DND-41 (cell line): ENCODE results near the gene THSD4.

Source experiments
- ATAC-seq: fragments of 200-7000 bp; cut with Tn5 transposase; 3 replicates; pipeline ENCODE4 v1.9.1; 2021; ENCODE audit warnings: low read depth; ENCODE audit not compliant: insufficient read depth
- DNase-seq: peaks from one replicate; pipeline ENCODE4 v3.0.0-alpha.2; 2020
- H2AFZ ChIP-seq: 2 replicates; pipeline ENCODE4 v1.6.0; 2012; ENCODE audit warnings: low read depth, low read length
- H3K27ac ChIP-seq: 2 replicates; pipeline ENCODE4 v1.5.1; 2012; ENCODE audit warnings: low read length, inconsistent platforms
- H3K27me3 ChIP-seq: fragments of 200-600 bp; sonication (generic); 2 replicates; pipeline ENCODE4 v1.6.0; 2012; ENCODE audit warnings: low read length, mild to moderate bottlenecking, inconsistent platforms; ENCODE audit not compliant: insufficient read depth, poor library complexity
- H3K36me3 ChIP-seq: 2 replicates; pipeline ENCODE4 v1.5.1; 2012; ENCODE audit warnings: low read length, inconsistent platforms; ENCODE audit not compliant: insufficient read depth
- H3K4me1 ChIP-seq: 2 replicates; pipeline ENCODE4 v1.5.1; 2012; ENCODE audit warnings: mild to moderate bottlenecking, low read length; ENCODE audit not compliant: insufficient read depth
- H3K4me2 ChIP-seq: 2 replicates; pipeline ENCODE4 v1.6.0; 2012; ENCODE audit warnings: mild to moderate bottlenecking, moderate library complexity, low read length, inconsistent platforms; ENCODE audit not compliant: insufficient read depth
- H3K4me3 ChIP-seq, 2 experiments: fragments of 200-600 bp in 1 of 2; shearing (Covaris generic) in 1 of 2; 2 replicates each; pipeline ENCODE4 v1.5.1; 2012 to 2016; ENCODE audit warnings: inconsistent platforms in 2 of 2, low read length in 2 of 2, mild to moderate bottlenecking in 2 of 2, low read depth in 1 of 2, moderate library complexity in 1 of 2
- H3K79me2 ChIP-seq: 2 replicates; pipeline ENCODE4 v1.6.0; 2012; ENCODE audit warnings: low read length, inconsistent platforms; ENCODE audit not compliant: insufficient read depth
- H3K9ac ChIP-seq: 2 replicates; pipeline ENCODE4 v1.6.0; 2012; ENCODE audit warnings: low read depth, mild to moderate bottlenecking, inconsistent platforms, low read length, moderate library complexity
- H3K9me3 ChIP-seq: 2 replicates; pipeline ENCODE4 v1.5.1; 2012; ENCODE audit warnings: low read length, moderate library complexity, mild to moderate bottlenecking, inconsistent platforms; ENCODE audit not compliant: insufficient read depth, severe bottlenecking
- H4K20me1 ChIP-seq: 2 replicates; pipeline ENCODE4 v1.6.0; 2012; ENCODE audit warnings: low read length; ENCODE audit not compliant: insufficient read depth
- CTCF ChIP-seq: IDR thresholded peaks from 2 replicates; pipeline ENCODE4 v1.5.1; 2012; ENCODE audit warnings: borderline replicate concordance, low read length, moderate library complexity, mild to moderate bottlenecking; ENCODE audit not compliant: poor library complexity, severe bottlenecking; ENCODE audit errors: extremely low read depth
- EZH2 ChIP-seq: IDR thresholded peaks from 3 replicates; pipeline ENCODE4 v1.6.1; 2012; ENCODE audit warnings: borderline replicate concordance, low read depth, mild to moderate bottlenecking, moderate library complexity, low read length, inconsistent platforms; ENCODE audit not compliant: severe bottlenecking

The THSD4 gene

GRCh38 chr15:71357967-71358366, 242.7 kb downstream of the THSD4 start:
- TF ChIP-seq CTCF (no peak), EZH2 (no peak)
- Histone ChIP-seq H3K4me2 (no peak overlapping the region), H3K4me3 (no peak overlapping the region), H3K9me3 (no peaks in the 10 kb centered on the region), H2AFZ (no peak overlapping the region), H3K9ac (no peak overlapping the region), H3K4me1 (no peaks in the 10 kb centered on the region), H4K20me1 (no peaks in the 10 kb centered on the region), H3K27ac (no peak overlapping the region), H3K79me2 (no peaks in the 10 kb centered on the region), H3K27me3 (no peaks in the 10 kb centered on the region), H3K36me3 (no peaks in the 10 kb centered on the region)
- ATAC-seq (no peak), DNase-seq (no peak)

GRCh38 chr15:71359246-71359645, 244.0 kb downstream of the THSD4 start:
- H2AFZ ChIP-seq = no peak overlapping the region
- no peaks in the 10 kb centered on the region for H4K20me1 ChIP-seq
- H3K4me3 ChIP-seq = no peak overlapping the region
- ATAC-seq = no peak
- H3K27ac ChIP-seq = no peak overlapping the region
- no peaks in the 10 kb centered on the region for H3K79me2 ChIP-seq
- DNase-seq = no peak
- no peak overlapping the region for H3K9ac ChIP-seq
- H3K9me3 ChIP-seq = no peaks in the 10 kb centered on the region
- H3K27me3 ChIP-seq = no peaks in the 10 kb centered on the region
- no peaks in the 10 kb centered on the region for H3K4me1 ChIP-seq
- no peak overlapping the region for H3K4me2 ChIP-seq
- no peak for TF ChIP-seq CTCF
- no peak for TF ChIP-seq EZH2
- no peaks in the 10 kb centered on the region for H3K36me3 ChIP-seq

GRCh38 chr15:71362556-71362955, 247.3 kb downstream of the THSD4 start:
- Histone ChIP-seq H3K4me1 (no peaks in the 10 kb centered on the region), H3K27me3 (no peaks in the 10 kb centered on the region), H3K4me2 (no peak overlapping the region), H2AFZ (no peak overlapping the region), H3K4me3 (no peak overlapping the region), H4K20me1 (no peaks in the 10 kb centered on the region), H3K9me3 (no peaks in the 10 kb centered on the region), H3K27ac (no peak overlapping the region), H3K9ac (no peak overlapping the region), H3K36me3 (no peaks in the 10 kb centered on the region), H3K79me2 (no peaks in the 10 kb centered on the region)
- no peak for ATAC-seq
- no peak for DNase-seq
- TF ChIP-seq CTCF (no peak), EZH2 (no peak)
